AG10803 (cell line): ENCODE results near the gene SEC31A.

Experiments
- DNase-seq: peaks from one replicate; pipeline ENCODE4 v3.0.0; 2010; ENCODE audit warnings: low read depth
- H3K4me3 ChIP-seq: 2 replicates; pipeline ENCODE4 v1.5.1; 2011; ENCODE audit warnings: mild to moderate bottlenecking, low read length, control low read depth
- TF ChIP-seq, protein P1 (sequence below): conservative IDR thresholded peaks from 2 replicates; pipeline ENCODE4 v1.5.1; 2011; ENCODE audit warnings: mild to moderate bottlenecking, low read length, control low read depth, inconsistent platforms

SEC31A gene

DNA sequence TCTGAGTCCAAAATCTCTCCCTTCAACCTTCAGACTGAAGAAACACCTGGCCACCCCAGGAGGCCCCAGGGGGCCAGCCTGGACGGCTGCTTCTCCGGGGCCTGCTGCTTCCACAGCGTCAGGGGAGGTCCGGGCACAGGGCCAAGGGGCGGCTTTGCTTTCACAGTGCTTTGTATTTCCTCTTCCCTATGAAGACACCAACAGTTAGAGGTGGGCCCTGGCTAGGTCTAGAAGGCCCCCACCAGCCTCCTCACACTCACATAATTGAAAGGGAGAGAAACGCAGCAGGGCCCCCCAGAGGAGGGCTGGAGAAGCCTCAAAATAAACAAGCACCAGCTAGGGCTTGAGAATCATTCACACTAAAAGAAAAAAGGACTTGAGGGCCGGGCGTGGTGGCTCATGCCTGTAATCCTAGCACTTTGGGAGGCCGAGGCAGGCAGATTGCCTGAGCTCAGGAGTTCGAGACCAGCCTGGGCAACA lies 110.2 kb downstream of the SEC31A start:
- TF ChIP-seq, protein P1, sequence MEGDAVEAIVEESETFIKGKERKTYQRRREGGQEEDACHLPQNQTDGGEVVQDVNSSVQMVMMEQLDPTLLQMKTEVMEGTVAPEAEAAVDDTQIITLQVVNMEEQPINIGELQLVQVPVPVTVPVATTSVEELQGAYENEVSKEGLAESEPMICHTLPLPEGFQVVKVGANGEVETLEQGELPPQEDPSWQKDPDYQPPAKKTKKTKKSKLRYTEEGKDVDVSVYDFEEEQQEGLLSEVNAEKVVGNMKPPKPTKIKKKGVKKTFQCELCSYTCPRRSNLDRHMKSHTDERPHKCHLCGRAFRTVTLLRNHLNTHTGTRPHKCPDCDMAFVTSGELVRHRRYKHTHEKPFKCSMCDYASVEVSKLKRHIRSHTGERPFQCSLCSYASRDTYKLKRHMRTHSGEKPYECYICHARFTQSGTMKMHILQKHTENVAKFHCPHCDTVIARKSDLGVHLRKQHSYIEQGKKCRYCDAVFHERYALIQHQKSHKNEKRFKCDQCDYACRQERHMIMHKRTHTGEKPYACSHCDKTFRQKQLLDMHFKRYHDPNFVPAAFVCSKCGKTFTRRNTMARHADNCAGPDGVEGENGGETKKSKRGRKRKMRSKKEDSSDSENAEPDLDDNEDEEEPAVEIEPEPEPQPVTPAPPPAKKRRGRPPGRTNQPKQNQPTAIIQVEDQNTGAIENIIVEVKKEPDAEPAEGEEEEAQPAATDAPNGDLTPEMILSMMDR, result no peak
- no peak for DNase-seq
- H3K4me3 ChIP-seq, result no peak overlapping the region

DNA sequence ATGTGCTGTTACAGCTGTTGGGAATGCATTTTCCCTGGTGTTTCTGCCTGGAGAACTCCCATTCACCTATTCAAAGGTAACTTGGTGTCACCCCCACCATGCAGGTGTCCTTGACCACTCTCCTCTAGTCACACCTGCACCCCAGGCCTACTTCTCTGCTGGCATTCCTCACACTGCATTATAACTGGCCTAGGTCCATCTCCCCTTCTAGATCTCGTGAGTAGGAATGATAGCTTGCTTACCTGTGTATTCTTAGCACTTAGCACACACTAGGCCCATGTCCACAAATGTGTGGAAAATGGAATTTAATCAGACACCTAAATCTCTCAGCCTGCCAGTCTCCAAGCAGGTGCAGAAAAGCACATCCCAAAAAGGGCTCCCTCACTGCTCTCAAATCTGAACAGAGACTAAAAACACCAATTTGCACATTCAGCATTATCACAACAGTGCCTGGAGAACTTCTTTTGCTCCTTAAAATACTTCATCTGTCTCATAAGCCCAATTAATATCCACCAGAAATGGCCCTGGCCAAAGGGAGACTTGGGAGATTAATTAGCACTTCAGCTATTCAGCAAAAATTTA lies 110.7 kb downstream of the SEC31A start:
- no peak overlapping the region for H3K4me3 ChIP-seq
- TF ChIP-seq, protein P1, result no peak
- DNase-seq, result no peak

DNA sequence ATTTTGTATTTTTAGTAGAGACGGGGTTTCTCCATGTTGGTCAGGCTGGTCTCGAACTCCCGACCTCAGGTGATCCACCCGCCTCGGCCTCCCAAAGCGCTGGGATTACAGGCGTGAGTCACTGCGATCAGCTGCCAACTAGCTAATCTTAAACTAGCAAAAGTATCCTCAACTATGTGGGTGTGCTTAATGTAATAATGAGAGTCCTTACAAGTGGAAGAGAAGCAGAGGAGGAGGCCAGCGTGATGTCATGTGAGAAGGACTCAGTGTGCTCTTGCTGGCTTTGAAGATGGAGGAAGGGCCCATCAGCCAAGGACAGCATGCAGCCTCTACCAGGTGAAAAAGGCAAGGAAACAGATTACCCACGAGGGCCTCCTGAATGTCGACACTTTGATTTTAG lies 111.9 kb downstream of the SEC31A start:
- TF ChIP-seq, protein P1, result no peak
- no peak for DNase-seq
- no peak overlapping the region for H3K4me3 ChIP-seq

DNA sequence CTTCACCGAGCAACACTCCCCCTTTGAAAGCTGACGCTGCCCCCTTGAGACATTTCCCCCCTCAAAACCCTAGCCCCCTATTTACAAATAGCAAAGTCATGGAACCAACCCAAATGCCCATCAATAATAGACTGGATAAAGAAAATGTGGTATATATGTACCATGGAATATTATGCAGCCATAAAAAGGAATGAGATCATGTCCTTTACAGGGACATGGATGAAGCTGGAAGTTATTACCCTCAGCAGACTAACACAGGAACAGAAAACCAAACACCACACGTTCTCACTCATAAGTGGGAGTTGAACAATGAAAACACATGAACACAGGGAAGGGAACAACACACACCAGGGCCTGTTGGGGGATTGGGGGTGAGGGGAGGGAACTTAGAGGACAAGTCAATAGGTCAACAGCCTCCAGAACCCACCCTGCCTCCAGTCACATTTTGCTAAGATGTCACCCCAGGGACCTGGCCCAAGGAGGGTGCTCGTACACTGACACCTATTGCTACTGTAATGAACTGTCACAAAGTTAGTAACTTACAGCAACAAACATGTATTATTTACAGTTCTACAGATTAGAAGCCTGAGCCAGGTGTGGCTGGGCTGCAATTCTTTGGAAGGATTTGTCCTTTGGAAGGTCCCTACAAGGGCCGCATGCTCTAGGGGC lies 113.0 kb downstream of the SEC31A start:
- no peak for DNase-seq
- TF ChIP-seq, protein P1, result no peak
- H3K4me3 ChIP-seq, result no peak overlapping the region

DNA sequence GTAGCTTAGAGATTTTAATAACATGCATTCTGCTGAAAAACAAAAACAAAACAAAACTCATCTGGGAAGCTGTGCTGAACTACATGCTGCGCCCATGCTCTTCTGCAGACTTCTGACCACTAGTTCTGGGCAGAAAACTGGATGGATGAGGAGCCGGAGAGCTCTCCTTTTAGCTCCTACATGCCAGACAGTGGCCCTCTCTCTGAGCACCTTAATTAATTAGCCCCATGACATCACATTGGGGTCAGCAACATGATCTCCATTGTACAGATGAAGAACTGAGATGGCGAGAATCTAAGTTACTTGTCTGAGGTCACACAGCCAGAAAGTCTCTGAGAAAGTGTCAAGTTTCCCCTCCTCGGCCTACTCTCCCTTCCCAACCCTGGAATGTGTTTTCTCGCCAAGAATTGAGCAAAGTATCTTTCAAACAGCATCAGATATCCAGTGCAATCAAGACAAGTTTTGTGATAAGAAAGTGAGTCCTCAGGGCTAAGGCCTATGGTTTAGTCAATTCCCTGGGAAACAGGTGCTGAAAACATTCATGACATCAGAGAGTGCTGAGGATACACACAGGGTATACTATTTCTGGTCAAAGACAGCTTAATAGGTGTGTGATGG lies 113.9 kb downstream of the SEC31A start:
- peak; percentile 59 for DNase-seq
- TF ChIP-seq, protein P1, result no peak
- H3K4me3 ChIP-seq, result no peak overlapping the region

DNA sequence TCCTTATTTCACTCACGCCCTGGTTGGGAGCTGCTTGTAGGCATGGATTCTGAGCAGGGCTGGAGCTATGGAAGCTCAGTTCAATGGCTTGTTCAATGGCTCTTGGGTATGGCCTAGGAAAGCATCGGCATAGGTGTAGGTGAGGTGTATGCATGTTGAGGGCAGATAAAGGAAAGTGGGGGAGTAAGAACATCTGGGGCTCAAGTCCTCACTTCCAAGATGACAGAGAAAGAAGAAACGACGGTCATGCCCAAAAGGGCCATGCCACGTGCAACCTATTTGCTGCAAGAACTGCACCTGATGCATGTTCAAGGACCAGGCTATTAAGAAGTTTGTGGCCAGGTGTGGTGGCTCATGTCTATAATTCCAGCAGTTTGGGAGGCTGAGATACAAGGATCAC lies 115.7 kb downstream of the SEC31A start:
- no peak for DNase-seq
- TF ChIP-seq, protein P1, result no peak
- no peak overlapping the region for H3K4me3 ChIP-seq
